ENCODE measurements around the gene TNFRSF25. TPM values are rescaled to one million over a fixed set of nuclear protein-coding genes. Genes with fewer than 3 reads are reported as not detected.
"Not testable (repeated sequence)": the region's sequence is repeated elsewhere in the genome, so short reads cannot be mapped to it uniquely, and the experiment has no call there.

TNFRSF25 gene
- total RNA-seq, 1 donor from 2014 or later: 52.0 TPM

DNA sequence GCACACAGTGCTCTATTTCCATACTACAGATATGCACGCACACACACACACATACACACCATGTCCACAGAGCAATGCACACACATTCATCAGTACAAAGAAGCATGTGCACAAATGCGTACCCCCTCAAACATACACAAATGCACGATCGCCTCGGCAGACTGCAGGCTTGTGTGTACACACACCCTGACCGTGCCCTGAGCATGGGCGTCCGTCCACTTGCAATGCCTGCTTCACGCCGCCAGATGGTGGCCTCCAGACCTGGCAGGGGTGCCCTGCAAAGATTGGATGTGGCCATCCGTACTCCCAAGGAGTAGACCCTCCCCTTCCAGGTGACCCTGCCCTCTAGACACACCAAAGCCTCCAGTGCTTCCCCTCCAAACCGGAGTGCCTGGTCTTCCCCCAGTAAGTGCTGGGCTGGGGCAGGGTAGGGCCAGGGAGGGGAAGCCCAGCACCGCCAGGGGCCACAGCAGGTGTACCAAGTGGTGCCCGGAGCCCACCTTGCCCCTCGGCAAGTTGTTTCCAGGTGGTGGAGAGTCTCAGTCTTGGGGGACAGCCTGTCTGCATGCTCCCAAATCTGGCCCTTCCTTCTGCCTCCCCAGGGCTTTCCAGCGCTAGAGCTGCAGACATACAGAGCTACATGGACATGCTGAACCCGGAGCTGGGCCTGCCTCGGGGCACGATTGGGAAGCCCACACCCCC is 20.8 kb downstream of the TNFRSF25 start:
- DNase-seq (ENCODE audit: low spot score) (no peak), ATAC-seq (no peak)
- intact Hi-C loops (cut with DNase I): no loop called here

- DNase-seq (ENCODE audit: low spot score): no peak
- intact Hi-C loops (cut with DNase I): no loop called here
- ATAC-seq: no peak
Measured at GRCh38 chr1:6444377-6444776, 21.6 kb downstream of the TNFRSF25 start.

- intact Hi-C loops (cut with DNase I): no loop called here
- no peak for ATAC-seq
- DNase-seq (ENCODE audit: low spot score): no peak
Measured at GRCh38 chr1:6443339-6444115, 22.4 kb downstream of the TNFRSF25 start.

- ATAC-seq (no peak), DNase-seq (ENCODE audit: low spot score) (no peak)
- intact Hi-C loops (cut with DNase I): no loop called here
Measured at GRCh38 chr1:6441586-6441985, 24.4 kb downstream of the TNFRSF25 start.

GRCh38 chr1:6440198-6441126 is 25.5 kb downstream of the TNFRSF25 start:
- no peak for ATAC-seq
- intact Hi-C loops (cut with DNase I): no loop called here

GRCh38 chr1:6438047-6438525 is 27.9 kb downstream of the TNFRSF25 start:
- ATAC-seq: peak; percentile 69
- intact Hi-C loops (cut with DNase I): loop anchor here (10.0 kb wide), 1 partner anchor 193 kb away; the partner anchor contains the start of gene HES3
- peak; percentile 81 for DNase-seq (ENCODE audit: low spot score)

More at GRCh38 chr1:6440198-6441126, 25.5 kb downstream of the TNFRSF25 start:
- DNase-seq (ENCODE audit: low spot score): no peak

- peak; percentile 47 for ATAC-seq
- DNase-seq (ENCODE audit: low spot score): not testable (repeated sequence)
- intact Hi-C loops (cut with DNase I): loop anchor here (10.0 kb wide), 1 partner anchor 192 kb away; the partner anchor contains the start of gene HES3
Measured at GRCh38 chr1:6437012-6437700, 28.8 kb downstream of the TNFRSF25 start.

GRCh38 chr1:6436277-6436676 is 29.7 kb downstream of the TNFRSF25 start:
- ATAC-seq; DNase-seq (ENCODE audit: low spot score): not testable (repeated sequence)
- intact Hi-C loops (cut with DNase I): loop anchor here (10.0 kb wide), 1 partner anchor 191 kb away; the partner anchor contains the start of gene HES3

- no peak for ATAC-seq
- intact Hi-C loops (cut with DNase I): loop anchor here (10.0 kb wide), 1 partner anchor 191 kb away; the partner anchor contains the start of gene HES3
- DNase-seq (ENCODE audit: low spot score): no peak
Measured at GRCh38 chr1:6435547-6435946, 30.4 kb downstream of the TNFRSF25 start.

DNA sequence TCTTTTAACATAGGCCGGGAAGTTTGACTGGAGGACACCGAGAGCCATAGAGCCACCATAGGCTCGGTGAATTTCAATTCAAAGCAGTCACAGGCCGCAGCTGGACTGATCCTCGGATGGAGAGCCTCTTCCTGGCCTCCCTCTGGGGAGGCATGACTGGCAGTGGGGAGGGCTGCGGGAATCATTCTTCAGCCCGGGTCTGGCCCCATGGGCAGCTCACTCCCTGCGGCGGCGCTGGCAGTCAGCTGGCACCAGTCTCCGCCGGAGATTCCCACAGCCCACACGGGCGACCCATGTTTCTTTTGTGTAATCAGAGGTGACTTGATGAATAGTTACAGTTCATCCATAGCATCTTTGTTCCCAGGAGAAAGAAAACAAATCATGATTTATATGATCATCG is 30.8 kb downstream of the TNFRSF25 start:
- ATAC-seq (no peak), DNase-seq (ENCODE audit: low spot score) (no peak)
- intact Hi-C loops (cut with DNase I): loop anchor here (10.0 kb wide), 1 partner anchor 190 kb away; the partner anchor contains the start of gene HES3

GRCh38 chr1:6434186-6434585 is 31.8 kb downstream of the TNFRSF25 start:
- ATAC-seq (no peak), DNase-seq (ENCODE audit: low spot score) (no peak)
- intact Hi-C loops (cut with DNase I): loop anchor here (10.0 kb wide), 1 partner anchor 189 kb away; the partner anchor contains the start of gene HES3

- not testable (repeated sequence) for ATAC-seq; DNase-seq (ENCODE audit: low spot score)
- intact Hi-C loops (cut with DNase I): loop anchor here (10.0 kb wide), 1 partner anchor 187 kb away; the partner anchor contains the start of gene HES3
Measured at GRCh38 chr1:6431645-6432579, 34.1 kb downstream of the TNFRSF25 start.

GRCh38 chr1:6429660-6430411 is 36.1 kb downstream of the TNFRSF25 start:
- DNase-seq (ENCODE audit: low spot score); ATAC-seq: not testable (repeated sequence)
- intact Hi-C loops (cut with DNase I): loop anchor here (10.0 kb wide), 1 partner anchor 185 kb away; the partner anchor contains the start of gene HES3

GRCh38 chr1:6428453-6428852 is 37.5 kb downstream of the TNFRSF25 start:
- DNase-seq (ENCODE audit: low spot score); ATAC-seq; intact Hi-C loops (cut with DNase I): not testable (repeated sequence)

- DNase-seq (ENCODE audit: low spot score) (no peak), ATAC-seq (no peak)
- intact Hi-C loops (cut with DNase I): no loop called here
Measured at GRCh38 chr1:6427441-6428390, 38.3 kb downstream of the TNFRSF25 start.

All from sciatic nerve (tissue), 2 donors.